Naive thymus-derived CD4-positive, alpha-beta T cell (primary cell): ENCODE data around the gene SAFB2. TPM values are rescaled to one million over a fixed set of nuclear protein-coding genes. Genes with fewer than 3 reads are reported as not detected.

ENCODE experiments used
- ATAC-seq: fragments of 150-1000 bp; cut with Tn5 transposase; 2 replicates; pipeline ENCODE4 v1.10.0; 2021; ENCODE audit warnings: mild to moderate bottlenecking, moderate library complexity
- CTCF ChIA-PET: fragments of 350-600 bp; sonication (Branson Sonifier 250); formaldehyde crosslinking; loops from one replicate; lab custom pipeline; 2021; ENCODE audit warnings: antibody characterized with exemption; lab: Charles Lee
- POLR2A ChIA-PET: fragments of 350-600 bp; sonication (Branson Sonifier 250); formaldehyde crosslinking; loops from one replicate; lab custom pipeline; 2021; ENCODE audit warnings: antibody characterized with exemption, inconsistent platforms; lab: Charles Lee
- DNase-seq, 9 donors: peaks; one replicate each; pipeline versions ENCODE4 v3.0.0 to v3.0.0-alpha.2; 2020 to 2022; ENCODE audit warnings: mixed read lengths in 1 of 9
- H3K27ac ChIP-seq: one replicate; pipeline ENCODE4 v1.7.0; 2013; ENCODE audit warnings: mild to moderate bottlenecking, low read depth, low read length, moderate library complexity
- H3K27me3 ChIP-seq, 2 donors: one replicate each; pipeline ENCODE4 v1.7.0; 2013; ENCODE audit warnings: low read length in 2 of 2, mild to moderate bottlenecking in 2 of 2, moderate library complexity in 2 of 2; ENCODE audit not compliant: control insufficient read depth in 2 of 2, insufficient read depth in 2 of 2
- H3K36me3 ChIP-seq, 3 experiments: 1 replicate in 2 of 3; 2 replicates in 1 of 3; pipeline ENCODE4 v1.7.0; 2013; ENCODE audit warnings: low read length in 3 of 3, mild to moderate bottlenecking in 3 of 3, moderate library complexity in 1 of 3; ENCODE audit not compliant: insufficient read depth in 3 of 3, control insufficient read depth in 2 of 3
- H3K4me1 ChIP-seq, 2 donors: one replicate each; pipeline ENCODE4 v1.7.0; 2013; ENCODE audit warnings: low read length in 2 of 2, mild to moderate bottlenecking in 2 of 2, moderate library complexity in 1 of 2; ENCODE audit not compliant: control insufficient read depth in 2 of 2, insufficient read depth in 2 of 2
- H3K4me3 ChIP-seq: 2 replicates; pipeline ENCODE4 v1.7.0; 2013; ENCODE audit warnings: mild to moderate bottlenecking, low read length
- H3K9me3 ChIP-seq, 3 experiments: 1 replicate in 2 of 3; 2 replicates in 1 of 3; pipeline ENCODE4 v1.7.0; 2013; ENCODE audit warnings: low read length in 3 of 3; ENCODE audit not compliant: control insufficient read depth in 2 of 3
- H3K27ac Mint-ChIP-seq, 9 donors: one replicate each; pipeline ENCODE4 v1.8.0; 2020 to 2022; ENCODE audit warnings: mixed read lengths in 9 of 9, mild to moderate bottlenecking in 8 of 9, moderate library complexity in 5 of 9, inconsistent platforms in 2 of 9
- H3K27me3 Mint-ChIP-seq, 5 donors: one replicate each; pipeline ENCODE4 v1.8.0; 2021 to 2022; ENCODE audit warnings: mixed read lengths in 5 of 5, mild to moderate bottlenecking in 1 of 5
- H3K36me3 Mint-ChIP-seq, 5 donors: one replicate each; pipeline ENCODE4 v1.8.0; 2020 to 2022; ENCODE audit warnings: mixed read lengths in 5 of 5, mild to moderate bottlenecking in 3 of 5, inconsistent platforms in 1 of 5
- H3K4me1 Mint-ChIP-seq, 7 donors: one replicate each; pipeline ENCODE4 v1.8.0; 2020 to 2022; ENCODE audit warnings: mixed read lengths in 7 of 7, mild to moderate bottlenecking in 3 of 7, inconsistent platforms in 1 of 7
- H3K4me3 Mint-ChIP-seq, 10 donors: one replicate each; pipeline ENCODE4 v1.8.0; 2020 to 2022; ENCODE audit warnings: mild to moderate bottlenecking in 10 of 10, mixed read lengths in 10 of 10, moderate library complexity in 6 of 10, inconsistent platforms in 2 of 10
- H3K9me3 Mint-ChIP-seq, 11 donors: one replicate each; pipeline ENCODE4 v1.8.0; 2020 to 2022; ENCODE audit warnings: mixed read lengths in 11 of 11, mild to moderate bottlenecking in 4 of 11, inconsistent platforms in 1 of 11, moderate library complexity in 1 of 11
- intact Hi-C, 2 donors: fragments of 100-400 bp; cut with micrococcal nuclease; formaldehyde crosslinking; loops; one replicate each; pipeline ENCODE4 v1.15.1; 2023
- polyA plus RNA-seq, 2 donors: library from polyadenylated mRNA; unstranded; fragments of 300-500 nt; fragmentation: Illumina TruSeq; gene quantifications; one replicate each; pipeline ENCODE4 v1.2.3, GENCODE V29; 2021
- total RNA-seq, 6 experiments: library from RNA in 5 of 6; stranded (reverse) in 5 of 6; gene quantifications; 1 replicate in 5 of 6; 2 replicates in 1 of 6; pipeline ENCODE4 v1.2.3 and lab custom pipeline; 2021 to 2026

Gene SAFB2
- total and polyA plus RNA-seq, 7 experiments from 2014 or later: 28.5 to 250 (median 222) TPM

DNA sequence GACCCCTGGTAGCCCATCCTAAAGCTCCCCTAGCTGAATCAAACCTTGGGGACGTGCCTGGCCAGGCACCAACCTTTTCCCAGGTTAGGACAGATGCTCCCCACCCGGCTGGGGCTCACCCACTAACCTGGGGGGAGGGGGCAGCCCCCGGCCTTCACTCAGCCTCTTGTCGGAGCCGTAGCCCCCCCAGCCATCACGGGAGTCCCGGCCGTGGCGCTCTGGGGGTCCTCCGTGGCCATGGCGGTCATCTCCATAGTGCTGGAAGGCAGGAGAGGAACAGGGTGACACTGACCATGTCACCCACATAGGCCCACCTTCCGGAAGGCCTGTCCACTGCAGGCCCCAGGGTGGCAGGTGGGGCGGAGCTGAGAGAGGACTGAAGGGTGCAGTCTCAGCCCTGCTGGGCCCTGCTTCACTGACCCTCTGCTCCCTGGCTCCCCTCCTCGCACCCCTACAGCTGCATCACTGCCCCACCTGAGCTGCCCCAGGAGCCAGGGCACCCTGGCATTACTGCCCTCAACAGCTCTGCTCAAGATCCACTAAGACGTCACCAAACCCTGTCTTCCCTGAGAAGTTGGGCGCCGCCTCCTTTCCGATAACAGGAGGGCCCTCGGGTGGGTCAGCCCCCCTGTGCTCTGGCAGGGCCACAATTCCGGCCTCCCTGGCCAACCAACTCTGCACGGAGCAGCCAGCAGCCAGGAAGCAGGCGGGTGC is 32.3 kb downstream of the SAFB2 start:
- H3K4me3 ChIP-seq: no peak overlapping the region
- ChIA-PET POLR2A (no interaction called here), CTCF (no interaction called here)
- DNase-seq (no peak), ATAC-seq (no peak)
- Mint-ChIP-seq H3K27me3 (no peaks in the 10 kb centered on the region), H3K4me1 (peaks cover 10 to 27% (median 14%) of the 10 kb centered on the region in 7 donors), H3K9me3 (no peaks in the 10 kb centered on the region), H3K4me3 (no peak overlapping the region), H3K36me3 (peaks cover 11 to 60% (median 15%) of the 10 kb centered on the region in 5 donors), H3K27ac (no peak overlapping the region)
- intact Hi-C loops: no loop called here
- peaks cover 0 to 12% of the 10 kb centered on the region in 2 donors for H3K4me1 ChIP-seq
- no peaks in the 10 kb centered on the region for H3K27me3 ChIP-seq
- H3K9me3 ChIP-seq: no peaks in the 10 kb centered on the region
- peaks cover 19 to 90% (median 33%) of the 10 kb centered on the region in 3 experiments for H3K36me3 ChIP-seq
- no peak overlapping the region for H3K27ac ChIP-seq

DNA sequence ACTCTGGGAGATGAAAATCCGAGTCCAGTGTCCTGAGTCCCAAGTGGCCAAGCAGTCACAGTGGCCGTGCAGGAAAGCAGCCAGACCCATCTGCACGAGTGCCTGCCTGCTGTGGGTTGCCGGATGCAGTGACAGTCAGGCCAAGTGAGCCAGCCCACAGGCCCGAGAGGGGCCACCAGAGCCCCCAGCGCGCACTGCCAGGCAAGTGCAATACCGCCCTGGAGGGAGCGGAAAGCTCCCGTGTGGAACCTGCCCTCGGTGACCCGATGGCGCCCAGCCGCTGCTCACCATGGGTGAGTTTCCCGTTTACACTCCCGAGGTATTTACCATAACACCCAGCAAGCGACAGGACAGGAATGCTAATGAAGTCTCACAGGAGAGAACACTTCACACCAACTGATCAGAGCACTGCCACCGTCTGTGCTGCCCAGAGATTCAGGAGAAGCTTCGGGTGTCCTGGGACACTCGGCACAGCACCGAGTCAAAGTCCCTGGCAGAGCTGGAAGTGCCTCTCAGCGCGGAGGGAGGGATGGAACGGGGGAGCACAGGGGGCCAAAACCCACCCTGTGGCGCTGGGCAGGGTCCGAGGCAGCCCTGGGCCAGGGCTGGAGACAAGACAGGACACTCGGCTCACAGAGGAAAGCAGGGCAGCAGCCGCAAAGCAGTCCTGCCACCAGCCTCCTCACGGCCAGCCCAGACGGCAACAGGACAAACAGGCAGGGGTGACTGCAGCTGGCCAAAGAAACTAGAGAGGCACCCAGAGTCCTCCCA is 33.5 kb downstream of the SAFB2 start:
- no peaks in the 10 kb centered on the region for H3K27me3 Mint-ChIP-seq
- peaks cover 8 to 52% (median 12%) of the 10 kb centered on the region in 5 donors for H3K36me3 Mint-ChIP-seq
- Histone ChIP-seq H3K27ac (no peak overlapping the region), H3K9me3 (no peaks in the 10 kb centered on the region), H3K4me1 (peaks cover 0 to 13% of the 10 kb centered on the region in 2 donors), H3K36me3 (peaks cover 19 to 85% (median 22%) of the 10 kb centered on the region in 3 experiments), H3K27me3 (no peaks in the 10 kb centered on the region), H3K4me3 (no peak overlapping the region)
- CTCF ChIA-PET: no interaction called here
- no peak overlapping the region for H3K27ac Mint-ChIP-seq
- no peak for DNase-seq
- intact Hi-C loops: no loop called here
- no peak overlapping the region for H3K4me3 Mint-ChIP-seq
- no peak for ATAC-seq
- H3K9me3 Mint-ChIP-seq: no peaks in the 10 kb centered on the region
- H3K4me1 Mint-ChIP-seq: peaks cover 7 to 32% (median 12%) of the 10 kb centered on the region in 7 donors
- POLR2A ChIA-PET: interaction anchor here (1.1 kb wide), 1 partner anchor 97 kb away, joined by 3 read pairs; no protein-coding TSS in a partner anchor

DNA sequence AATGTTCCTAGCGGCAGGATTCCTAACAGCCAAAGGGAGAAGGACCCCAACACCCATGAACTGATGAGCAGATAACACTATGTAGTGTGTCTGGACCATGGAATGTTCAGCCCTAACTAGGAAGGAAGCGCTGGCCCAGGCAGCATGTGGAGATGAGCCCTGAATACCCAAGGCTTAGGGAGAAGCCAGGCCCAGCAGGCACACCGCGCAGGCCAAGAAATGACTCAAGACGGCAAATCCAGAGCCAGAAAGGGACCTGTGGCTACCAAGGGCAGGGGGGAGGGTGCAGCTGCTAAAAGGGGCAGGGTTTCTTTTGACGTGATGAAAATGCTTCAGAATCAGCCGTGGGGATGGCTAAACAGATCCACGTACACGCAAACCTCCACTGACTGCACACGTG is 34.1 kb downstream of the SAFB2 start:
- Mint-ChIP-seq H3K27ac (peak overlapping the region in 2 of 9 donors; percentile 36 to 48), H3K4me3 (no peak overlapping the region), H3K9me3 (no peaks in the 10 kb centered on the region), H3K27me3 (no peaks in the 10 kb centered on the region), H3K4me1 (peaks cover 7 to 32% (median 12%) of the 10 kb centered on the region in 7 donors), H3K36me3 (peaks cover 6 to 50% (median 12%) of the 10 kb centered on the region in 5 donors)
- intact Hi-C loops: no loop called here
- POLR2A ChIA-PET: no interaction called here
- H3K4me3 ChIP-seq: no peak overlapping the region
- H3K36me3 ChIP-seq: peaks cover 19 to 83% (median 21%) of the 10 kb centered on the region in 3 experiments
- no peak overlapping the region for H3K27ac ChIP-seq
- DNase-seq: no peak
- no peak for ATAC-seq
- H3K4me1 ChIP-seq: peaks cover 0 to 13% of the 10 kb centered on the region in 2 donors
- no peaks in the 10 kb centered on the region for H3K9me3 ChIP-seq
- H3K27me3 ChIP-seq: no peaks in the 10 kb centered on the region
- CTCF ChIA-PET: no interaction called here

DNA sequence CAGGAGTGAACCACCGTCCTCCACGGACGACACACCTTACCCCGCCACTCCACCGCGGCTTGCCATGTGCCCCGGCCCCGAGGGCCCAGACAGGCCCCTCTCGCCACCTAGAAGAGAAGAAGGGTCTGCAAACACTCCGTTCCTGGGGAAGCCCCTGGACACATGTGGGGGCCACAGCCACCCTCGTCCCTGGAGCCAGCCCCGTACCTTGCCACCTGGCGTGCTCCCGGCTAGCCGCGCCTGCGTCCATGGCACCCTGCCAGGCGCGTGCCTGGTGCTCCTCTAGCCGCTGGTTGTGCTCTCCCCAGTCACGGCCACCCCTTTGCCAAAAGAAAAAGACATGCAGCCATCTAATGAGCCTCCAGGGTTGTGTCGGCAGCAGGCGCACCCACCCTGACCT is 34.9 kb downstream of the SAFB2 start:
- Mint-ChIP-seq H3K27ac (peak overlapping the region in 1 of 9 donors; percentile 4), H3K4me3 (no peak overlapping the region), H3K27me3 (no peaks in the 10 kb centered on the region), H3K9me3 (no peaks in the 10 kb centered on the region), H3K4me1 (peaks cover 7 to 32% (median 12%) of the 10 kb centered on the region in 7 donors), H3K36me3 (peaks cover 0 to 42% (median 8%) of the 10 kb centered on the region in 5 donors)
- Histone ChIP-seq H3K27ac (no peak overlapping the region), H3K4me3 (no peak overlapping the region), H3K36me3 (peaks cover 15 to 75% (median 16%) of the 10 kb centered on the region in 3 experiments), H3K4me1 (peaks cover 0 to 13% of the 10 kb centered on the region in 2 donors), H3K27me3 (no peaks in the 10 kb centered on the region), H3K9me3 (no peaks in the 10 kb centered on the region)
- ATAC-seq (no peak), DNase-seq (no peak)
- ChIA-PET CTCF (no interaction called here), POLR2A (no interaction called here)
- intact Hi-C loops: no loop called here

DNA sequence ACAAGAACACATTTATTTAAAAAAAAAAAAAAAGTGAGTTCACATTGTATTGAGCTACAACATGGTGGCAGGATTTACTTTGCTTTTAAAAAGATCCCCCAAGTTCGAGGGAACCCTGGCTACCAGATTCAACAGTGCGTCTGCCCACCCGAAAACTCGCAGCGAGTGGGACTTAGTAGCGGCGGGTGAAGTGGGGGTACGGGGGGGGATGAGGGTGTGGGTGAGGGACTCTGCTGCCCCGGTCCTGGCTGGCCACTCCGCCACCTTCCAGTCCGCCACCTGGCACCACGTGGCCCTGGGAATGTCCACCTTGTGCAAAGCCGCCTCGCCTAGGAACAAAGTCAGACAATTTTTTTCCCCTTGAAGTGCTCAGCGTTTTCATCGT is 35.5 kb downstream of the SAFB2 start:
- H3K27ac ChIP-seq: no peak overlapping the region
- intact Hi-C loops: no loop called here
- Mint-ChIP-seq H3K27me3 (no peaks in the 10 kb centered on the region), H3K4me3 (peak overlapping the region in 1 of 10 donors; percentile 28), H3K36me3 (peaks cover 0 to 39% (median 8%) of the 10 kb centered on the region in 5 donors), H3K4me1 (peaks cover 7 to 32% (median 12%) of the 10 kb centered on the region in 7 donors), H3K9me3 (no peaks in the 10 kb centered on the region), H3K27ac (peak overlapping the region in 1 of 9 donors; percentile 22)
- ATAC-seq (no peak), DNase-seq (no peak)
- H3K36me3 ChIP-seq: peaks cover 10 to 75% (median 11%) of the 10 kb centered on the region in 3 experiments
- H3K9me3 ChIP-seq: no peaks in the 10 kb centered on the region
- POLR2A ChIA-PET: no interaction called here
- H3K4me3 ChIP-seq: no peak overlapping the region
- CTCF ChIA-PET: interaction anchor here (0.7 kb wide), 1 partner anchor 8 kb away, joined by 3 read pairs; no protein-coding TSS in a partner anchor
- H3K4me1 ChIP-seq: peaks cover 0 to 13% of the 10 kb centered on the region in 2 donors
- H3K27me3 ChIP-seq: no peaks in the 10 kb centered on the region

DNA sequence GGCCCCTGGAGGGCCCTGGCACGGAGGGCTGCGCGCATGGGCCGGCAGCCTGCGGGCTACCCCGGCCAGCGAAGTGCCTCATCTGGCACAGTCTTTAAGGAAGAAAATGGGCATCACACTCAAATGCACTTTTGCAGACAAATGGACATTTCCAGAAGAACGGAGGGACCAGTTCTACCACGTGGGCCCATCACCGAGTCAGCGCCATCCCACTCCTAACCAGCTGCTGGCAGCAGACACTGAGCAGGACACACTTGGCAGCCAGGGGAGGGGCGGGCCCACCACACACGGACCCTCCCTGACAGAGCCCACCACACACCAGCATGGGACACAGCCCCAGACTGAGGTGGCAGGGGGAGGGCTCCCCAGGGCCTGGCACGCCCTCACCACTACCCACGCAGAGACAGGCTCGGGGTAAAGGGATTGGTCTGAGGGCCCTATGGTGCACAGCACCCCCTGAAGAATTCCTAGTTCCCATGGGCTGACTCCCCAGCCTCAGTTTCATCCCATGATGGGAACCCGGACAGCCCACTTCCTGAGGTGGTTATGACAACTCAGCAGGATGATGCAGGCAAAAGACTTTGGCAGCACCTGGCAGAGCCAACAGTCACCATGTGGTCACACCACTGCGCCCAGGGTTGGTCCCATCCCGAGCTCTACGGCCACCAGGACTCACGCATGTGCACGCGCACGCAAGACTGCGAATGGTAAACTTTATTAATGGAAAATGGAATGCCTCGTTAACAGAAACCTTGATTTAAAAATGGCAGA is 36.1 kb downstream of the SAFB2 start:
- POLR2A ChIA-PET: no interaction called here
- DNase-seq (no peak), ATAC-seq (peak; percentile 22)
- intact Hi-C loops: no loop called here
- Histone ChIP-seq H3K27me3 (no peaks in the 10 kb centered on the region), H3K4me3 (no peak overlapping the region), H3K36me3 (peaks cover 4 to 72% (median 10%) of the 10 kb centered on the region in 3 experiments), H3K27ac (no peak overlapping the region), H3K4me1 (peaks cover 0 to 13% of the 10 kb centered on the region in 2 donors), H3K9me3 (no peaks in the 10 kb centered on the region)
- CTCF ChIA-PET: interaction anchor here (0.6 to 0.7 kb wide), 2 partner anchors 9 to 136 kb away, joined by 3 read pairs; no protein-coding TSS in a partner anchor
- no peaks in the 10 kb centered on the region for H3K9me3 Mint-ChIP-seq
- peak overlapping the region in 4 of 9 donors; percentile 19 to 78 (median 56) for H3K27ac Mint-ChIP-seq
- H3K36me3 Mint-ChIP-seq: peaks cover 0 to 33% (median 8%) of the 10 kb centered on the region in 5 donors
- H3K4me1 Mint-ChIP-seq: peaks cover 7 to 32% (median 12%) of the 10 kb centered on the region in 7 donors
- H3K27me3 Mint-ChIP-seq: no peaks in the 10 kb centered on the region
- peak overlapping the region in 2 of 10 donors; percentile 28 to 30 for H3K4me3 Mint-ChIP-seq
